ENCODE data around the gene ABHD15.

ABHD15 gene

DNA sequence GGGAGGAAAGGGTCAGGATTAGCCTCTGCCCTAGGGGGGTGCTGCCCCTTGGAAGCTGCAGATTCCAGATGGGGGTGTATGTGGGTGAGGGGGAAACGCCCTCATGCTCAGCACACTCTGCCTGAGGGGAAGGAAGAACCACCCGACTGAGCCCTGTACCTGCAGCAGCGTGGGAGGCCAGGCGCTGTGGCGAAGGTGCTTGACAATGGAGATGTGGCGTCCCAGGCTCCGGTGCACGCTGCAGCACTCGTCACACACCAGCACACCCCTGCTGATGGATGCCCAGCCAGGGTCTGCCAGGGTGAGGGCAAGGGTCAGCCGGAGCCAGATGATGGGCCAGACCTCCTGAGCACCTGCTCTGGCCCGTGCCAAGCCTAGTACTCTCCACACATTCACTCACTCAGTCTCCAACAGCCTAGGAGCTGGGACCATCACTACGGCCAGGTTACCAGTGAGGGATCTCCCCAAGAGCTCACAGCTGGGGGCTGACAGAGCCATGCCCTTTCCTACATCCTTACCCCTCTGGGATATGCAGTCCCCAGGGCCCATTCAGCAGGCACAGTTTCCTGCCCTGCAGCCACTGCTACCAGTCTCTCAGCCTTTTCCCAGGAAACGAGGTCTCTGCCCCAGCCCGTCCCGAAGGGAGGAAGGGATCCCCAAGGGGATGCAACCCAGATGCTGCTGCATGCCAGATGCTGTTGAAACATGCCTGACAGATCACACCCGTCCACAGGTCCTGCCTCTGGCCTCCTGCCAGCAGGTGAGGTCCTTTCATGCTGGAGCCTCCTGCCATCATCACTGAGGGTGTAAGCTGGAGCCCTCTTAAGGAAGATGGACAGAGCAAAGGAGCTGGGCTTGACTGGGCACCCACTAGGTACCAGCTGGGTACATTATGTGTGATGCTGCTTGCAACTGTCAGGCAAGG, 16.7 kb upstream of the ABHD15 start:
- DNase-seq (ENCODE audit: insufficient read length, low spot score), result no peak
- peak; percentile 85 for FAIRE-seq
- TF ChIP-seq TAF1 (IDR thresholded peaks at IDR 0.05; ENCODE audit: low read depth, low read length) (no peak), POLR2A (IDR thresholded peaks at IDR 0.05; ENCODE audit: low read depth, low read length) (no peak), PAX5 (IDR thresholded peaks at IDR 0.05; ENCODE audit: insufficient read depth, low read length, severe bottlenecking) (no peak), SPI1 (IDR thresholded peaks at IDR 0.05; ENCODE audit: low read depth, low read length) (no peak), POLR2AphosphoS5 (IDR thresholded peaks at IDR 0.05; ENCODE audit: low read depth, low read length) (no peak), POU2F2 (IDR thresholded peaks at IDR 0.05; ENCODE audit: low read depth, low read length) (no peak)

DNA sequence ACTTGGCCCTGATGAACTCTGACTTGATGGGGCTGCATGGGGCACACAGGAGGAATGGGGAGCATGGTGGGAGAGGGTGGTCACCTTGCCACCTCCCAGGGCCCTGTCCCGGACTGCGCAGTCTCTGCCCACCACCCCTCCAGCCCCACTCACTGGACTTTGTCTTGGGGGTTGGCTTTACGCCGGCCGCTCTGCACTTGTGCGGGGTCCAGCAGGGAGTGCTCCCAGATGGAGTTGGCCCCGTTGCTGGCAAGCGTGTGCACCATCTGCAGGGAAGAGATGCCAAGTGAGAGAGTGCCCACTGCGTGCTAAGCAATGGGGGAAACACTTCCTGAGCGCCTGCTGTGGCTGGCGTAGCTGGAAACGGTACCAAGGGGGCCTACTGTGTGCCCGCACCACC, 15.9 kb upstream of the ABHD15 start:
- FAIRE-seq, result no peak
- no peak for DNase-seq (ENCODE audit: insufficient read length, low spot score)
- TF ChIP-seq SPI1 (IDR thresholded peaks at IDR 0.05; ENCODE audit: low read depth, low read length), result no peak
- TF ChIP-seq POLR2AphosphoS5 (IDR thresholded peaks at IDR 0.05; ENCODE audit: low read depth, low read length), result no peak
- TF ChIP-seq POU2F2 (IDR thresholded peaks at IDR 0.05; ENCODE audit: low read depth, low read length), result no peak
- no peak for TF ChIP-seq PAX5 (IDR thresholded peaks at IDR 0.05; ENCODE audit: insufficient read depth, low read length, severe bottlenecking)
- TF ChIP-seq POLR2A (IDR thresholded peaks at IDR 0.05; ENCODE audit: low read depth, low read length), result no peak
- no peak for TF ChIP-seq TAF1 (IDR thresholded peaks at IDR 0.05; ENCODE audit: low read depth, low read length)

DNA sequence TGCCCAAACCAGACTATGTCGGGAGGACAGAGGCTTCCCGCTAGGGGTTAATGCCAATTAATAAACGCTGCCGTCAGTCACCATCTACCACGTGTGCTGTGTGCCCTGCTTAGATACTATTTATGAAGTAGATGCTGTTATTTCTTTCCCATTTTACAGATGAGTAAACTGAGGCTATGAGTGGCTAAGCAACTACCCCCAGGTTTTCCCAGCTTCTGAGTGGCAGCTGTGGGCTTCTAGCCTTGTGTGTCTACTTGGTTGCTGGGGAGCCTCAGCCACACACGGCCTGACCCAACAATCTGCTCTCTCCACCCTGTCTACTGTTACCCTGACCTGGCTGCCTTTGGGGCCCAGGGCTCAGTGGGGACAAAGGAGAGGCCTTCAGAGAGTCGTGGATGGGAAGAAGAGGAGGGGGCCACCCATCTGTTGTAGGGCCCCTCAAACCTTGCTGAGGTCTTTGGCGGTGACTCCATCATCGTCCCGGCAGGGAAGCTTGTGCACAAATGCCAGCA, 15.5 kb upstream of the ABHD15 start:
- FAIRE-seq (no peak), DNase-seq (ENCODE audit: insufficient read length, low spot score) (no peak)
- TF ChIP-seq POLR2AphosphoS5 (IDR thresholded peaks at IDR 0.05; ENCODE audit: low read depth, low read length), result no peak
- no peak for TF ChIP-seq TAF1 (IDR thresholded peaks at IDR 0.05; ENCODE audit: low read depth, low read length)
- TF ChIP-seq PAX5 (IDR thresholded peaks at IDR 0.05; ENCODE audit: insufficient read depth, low read length, severe bottlenecking), result no peak
- no peak for TF ChIP-seq POU2F2 (IDR thresholded peaks at IDR 0.05; ENCODE audit: low read depth, low read length)
- no peak for TF ChIP-seq POLR2A (IDR thresholded peaks at IDR 0.05; ENCODE audit: low read depth, low read length)
- no peak for TF ChIP-seq SPI1 (IDR thresholded peaks at IDR 0.05; ENCODE audit: low read depth, low read length)

DNA sequence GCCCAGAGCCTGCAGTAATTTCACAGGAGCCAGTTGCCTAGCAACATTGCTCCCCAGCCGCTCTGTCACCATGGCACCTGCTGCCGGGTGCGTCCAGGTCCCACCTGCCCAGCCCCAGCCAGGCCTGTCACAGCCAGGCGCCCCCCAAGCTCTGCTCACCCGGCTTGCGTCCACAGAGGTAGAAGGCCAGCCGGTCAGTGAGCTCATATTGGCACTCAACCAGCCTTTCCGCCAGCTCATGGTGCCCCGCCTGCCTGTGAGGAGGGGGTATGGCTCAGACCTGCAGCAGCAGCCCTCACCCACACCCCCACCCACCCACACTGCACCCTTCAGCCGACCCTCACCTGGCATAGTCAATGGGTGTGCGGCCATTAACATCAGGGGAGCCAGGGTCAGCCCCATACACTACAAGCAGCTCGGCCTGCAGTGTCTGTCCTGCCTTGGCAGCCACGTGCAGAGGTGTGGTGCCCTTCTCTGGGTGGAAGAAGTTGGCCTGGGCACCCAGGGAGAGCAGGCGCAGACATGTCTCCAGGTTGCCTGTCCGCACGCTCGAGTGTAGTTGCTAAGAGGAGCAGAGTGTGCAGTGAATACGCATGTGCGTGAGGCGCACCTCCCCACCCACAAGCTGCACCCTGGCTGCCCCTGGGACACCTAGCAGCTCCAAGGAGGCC, 14.9 kb upstream of the ABHD15 start:
- DNase-seq (ENCODE audit: insufficient read length, low spot score) (no peak), FAIRE-seq (no peak)
- TF ChIP-seq POLR2A (IDR thresholded peaks at IDR 0.05; ENCODE audit: low read depth, low read length), result no peak
- no peak for TF ChIP-seq POU2F2 (IDR thresholded peaks at IDR 0.05; ENCODE audit: low read depth, low read length)
- TF ChIP-seq POLR2AphosphoS5 (IDR thresholded peaks at IDR 0.05; ENCODE audit: low read depth, low read length), result no peak
- no peak for TF ChIP-seq SPI1 (IDR thresholded peaks at IDR 0.05; ENCODE audit: low read depth, low read length)
- no peak for TF ChIP-seq PAX5 (IDR thresholded peaks at IDR 0.05; ENCODE audit: insufficient read depth, low read length, severe bottlenecking)
- no peak for TF ChIP-seq TAF1 (IDR thresholded peaks at IDR 0.05; ENCODE audit: low read depth, low read length)

DNA sequence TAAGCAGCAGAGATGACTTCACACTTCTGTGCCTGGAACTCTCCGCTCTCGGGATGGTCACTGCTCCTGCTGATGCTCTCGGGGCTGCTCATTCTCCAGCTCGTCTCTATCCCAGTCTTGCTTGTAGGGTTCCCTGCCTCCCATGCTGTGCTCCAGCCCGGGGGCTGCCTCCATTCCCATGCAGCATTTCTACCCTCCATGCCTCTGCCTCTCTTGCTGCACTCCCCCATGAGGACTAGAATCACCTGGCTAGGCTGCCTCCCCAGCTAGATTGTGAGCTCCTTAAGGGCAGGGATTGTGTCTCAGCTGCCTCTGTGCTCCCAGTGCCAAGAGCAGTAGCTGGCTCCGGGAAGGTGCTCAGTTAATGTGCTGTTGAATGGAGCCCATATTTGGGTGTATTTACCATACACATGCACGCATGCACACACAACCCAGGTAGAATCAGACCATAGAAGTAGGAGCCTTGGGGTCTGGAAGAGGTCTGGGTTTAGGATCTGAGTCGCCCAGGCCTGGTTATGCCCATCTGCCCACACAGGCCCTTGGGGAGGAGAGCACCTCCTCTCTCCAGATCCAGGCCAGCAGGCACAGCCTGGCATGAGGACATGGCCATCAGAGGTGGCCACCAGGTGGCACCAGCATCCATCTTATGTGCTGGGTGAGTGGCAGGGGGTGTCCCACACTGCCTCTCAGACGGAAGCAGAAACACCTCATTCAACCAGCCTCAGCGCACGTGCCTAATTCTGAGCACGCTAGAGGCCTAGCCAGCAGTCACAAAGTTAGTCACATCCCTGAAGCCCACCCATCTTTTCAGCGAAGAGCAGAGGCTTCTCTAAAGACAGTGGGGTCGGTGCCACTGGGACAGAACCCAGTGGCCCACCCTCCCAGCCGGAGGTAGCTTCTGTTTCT, 13.3 kb upstream of the ABHD15 start:
- TF ChIP-seq PAX5 (IDR thresholded peaks at IDR 0.05; ENCODE audit: insufficient read depth, low read length, severe bottlenecking) (no peak), POLR2AphosphoS5 (IDR thresholded peaks at IDR 0.05; ENCODE audit: low read depth, low read length) (no peak), TAF1 (IDR thresholded peaks at IDR 0.05; ENCODE audit: low read depth, low read length) (no peak), POU2F2 (IDR thresholded peaks at IDR 0.05; ENCODE audit: low read depth, low read length) (no peak), POLR2A (IDR thresholded peaks at IDR 0.05; ENCODE audit: low read depth, low read length) (no peak), SPI1 (IDR thresholded peaks at IDR 0.05; ENCODE audit: low read depth, low read length) (no peak)
- DNase-seq (ENCODE audit: insufficient read length, low spot score) (peak; percentile 96), FAIRE-seq (peak; percentile 100)

DNA sequence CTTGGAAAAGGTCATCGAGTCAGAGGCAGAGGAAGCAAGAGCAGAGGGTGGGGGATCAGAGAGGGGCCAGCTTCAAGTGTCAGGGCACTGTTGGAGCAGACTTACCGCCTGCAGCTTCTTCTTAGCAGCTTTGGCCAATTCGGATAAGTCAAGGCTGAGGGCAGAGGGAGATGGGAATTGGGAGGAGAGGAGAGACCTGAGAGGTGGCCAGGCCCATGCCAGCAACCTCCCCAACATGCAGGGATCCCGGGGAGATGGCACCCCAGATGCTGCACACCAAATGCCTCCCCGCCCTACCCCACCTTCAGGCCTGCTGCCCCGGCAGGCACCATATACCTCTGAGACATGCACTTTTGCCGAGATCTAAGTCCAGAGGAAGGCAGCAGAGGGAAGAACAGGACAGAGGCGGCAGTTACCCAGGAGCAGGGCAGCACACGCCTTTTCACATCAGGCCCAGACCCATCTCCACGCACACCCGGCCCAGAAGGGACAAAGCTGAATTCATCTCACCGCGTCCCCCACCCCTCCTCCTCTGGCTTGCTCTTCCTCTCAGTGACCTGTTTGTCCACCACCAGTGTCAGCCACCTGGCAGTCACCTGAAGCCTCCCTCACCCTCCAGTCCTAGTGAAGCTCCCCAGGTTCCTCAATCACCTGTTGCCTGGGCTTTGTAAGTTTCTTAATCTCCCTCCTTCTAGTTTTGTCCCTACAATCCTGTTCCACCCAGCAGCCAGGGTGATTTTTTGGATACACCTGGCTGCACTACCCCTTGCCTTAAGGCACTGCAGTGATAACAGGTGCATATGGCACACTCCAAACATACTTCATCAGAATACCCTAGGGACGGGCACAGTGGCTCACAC, 12.0 kb upstream of the ABHD15 start:
- TF ChIP-seq POLR2AphosphoS5 (IDR thresholded peaks at IDR 0.05; ENCODE audit: low read depth, low read length), result no peak
- TF ChIP-seq PAX5 (IDR thresholded peaks at IDR 0.05; ENCODE audit: insufficient read depth, low read length, severe bottlenecking), result no peak
- TF ChIP-seq TAF1 (IDR thresholded peaks at IDR 0.05; ENCODE audit: low read depth, low read length), result no peak
- no peak for TF ChIP-seq SPI1 (IDR thresholded peaks at IDR 0.05; ENCODE audit: low read depth, low read length)
- no peak for TF ChIP-seq POU2F2 (IDR thresholded peaks at IDR 0.05; ENCODE audit: low read depth, low read length)
- TF ChIP-seq POLR2A (IDR thresholded peaks at IDR 0.05; ENCODE audit: low read depth, low read length), result no peak

DNA sequence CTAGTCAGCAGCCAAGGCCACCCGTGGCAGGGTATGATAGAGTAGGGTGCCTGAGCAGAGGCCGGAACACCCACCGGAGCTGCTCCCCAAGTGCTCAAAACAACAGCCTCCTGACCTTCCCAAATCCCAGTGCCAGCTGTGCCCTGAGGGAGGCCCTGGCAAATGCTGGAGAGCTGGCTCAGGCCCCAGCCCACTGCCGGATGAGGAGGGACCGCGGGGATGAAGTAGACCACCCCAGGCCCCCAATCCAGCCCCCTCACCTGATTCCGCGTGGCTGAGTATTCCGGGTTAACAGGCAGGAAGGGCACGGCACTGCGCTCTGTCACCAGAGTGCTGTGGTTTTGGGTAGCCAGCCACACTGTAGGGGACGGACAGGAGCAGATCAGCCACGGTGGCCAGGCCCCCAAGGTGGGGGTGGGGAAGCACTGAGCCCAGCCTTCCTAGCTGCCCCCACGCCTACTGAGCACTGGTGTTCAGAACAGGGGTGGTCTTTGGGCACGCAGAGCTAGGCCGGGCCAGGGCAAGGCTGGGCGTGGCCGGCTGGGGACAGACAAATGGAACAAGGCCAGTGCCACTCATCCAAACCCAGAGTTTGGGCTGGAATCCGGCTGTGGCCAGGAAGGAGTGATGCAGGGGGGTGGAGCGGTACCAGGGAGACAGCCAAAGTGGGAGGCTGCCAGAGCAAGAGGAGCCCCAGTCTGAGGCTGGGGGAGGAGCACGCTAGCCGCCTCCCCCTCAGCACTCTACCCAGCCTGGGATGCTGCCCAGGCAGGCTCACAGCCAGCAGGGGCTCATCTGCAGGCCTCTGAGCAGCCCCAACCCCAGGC, 10.8 kb upstream of the ABHD15 start:
- DNase-seq (ENCODE audit: insufficient read length, low spot score), result no peak
- FAIRE-seq, result no peak
- TF ChIP-seq SPI1 (IDR thresholded peaks at IDR 0.05; ENCODE audit: low read depth, low read length) (no peak), TAF1 (IDR thresholded peaks at IDR 0.05; ENCODE audit: low read depth, low read length) (no peak), POLR2A (IDR thresholded peaks at IDR 0.05; ENCODE audit: low read depth, low read length) (no peak), POLR2AphosphoS5 (IDR thresholded peaks at IDR 0.05; ENCODE audit: low read depth, low read length) (no peak), POU2F2 (IDR thresholded peaks at IDR 0.05; ENCODE audit: low read depth, low read length) (no peak), PAX5 (IDR thresholded peaks at IDR 0.05; ENCODE audit: insufficient read depth, low read length, severe bottlenecking) (no peak)

More for the DNA sequence above, 12.0 kb upstream of the ABHD15 start:
- no peak for FAIRE-seq
- DNase-seq (ENCODE audit: insufficient read length, low spot score), result no peak

All from GM12891 (cell line).